Left colon (tissue), 2 donors: ENCODE data around the gene MTOR. TPM values are rescaled to one million over a fixed set of nuclear protein-coding genes. Genes with fewer than 3 reads are reported as not detected.
"Not testable (repeated sequence)": the region's sequence is repeated elsewhere in the genome, so short reads cannot be mapped to it uniquely, and the experiment has no call there.

ENCODE experiments used
- ATAC-seq: fragments of 200-7000 bp; cut with Tn5 transposase; one replicate; pipeline ENCODE4 v1.9.1; 2020; ENCODE audit warnings: mild to moderate bottlenecking, moderate library complexity
- DNase-seq, 2 donors: peaks; one replicate each; pipeline ENCODE4 v3.0.0-alpha.2; 2020
- intact Hi-C, 2 donors: fragments of 100-400 bp; cut with DNase I in 1 of 2; cut with micrococcal nuclease in 1 of 2; formaldehyde crosslinking; loops; one replicate each; pipeline versions ENCODE4 v1.11.2 to v1.14.0; 2022; cut with DNase I, micrococcal nuclease
- long read RNA-seq: library from polyadenylated mRNA; unstranded; transcript quantifications from one replicate; pipeline ENCODE4 v2.0.0, GENCODE V29; 2021
- total RNA-seq, 2 donors: library from RNA; stranded (reverse); fragmentation: NEBNext Ultra II Directional; extraction: Animal tissue kit (Norgen Biotek cat#: 25700); gene quantifications; one replicate each; pipeline ENCODE4 v1.2.1, GENCODE V29; 2021
- donor health status: DM: no; HTN: no; CAD: no.
- donor health status: DM: yes; HTN: yes; CAD: no.

The MTOR gene
- 10 to 100 TPM; 31.0 to 40.1 TPM for total RNA-seq
- long read RNA-seq, full-length matches to known transcripts: 6 of 41 reads
- long read RNA-seq, partial matches to known transcripts: 27 of 41 reads
- long read RNA-seq, other reads (novel, unspliced or antisense): 8 of 41 reads

DNA sequence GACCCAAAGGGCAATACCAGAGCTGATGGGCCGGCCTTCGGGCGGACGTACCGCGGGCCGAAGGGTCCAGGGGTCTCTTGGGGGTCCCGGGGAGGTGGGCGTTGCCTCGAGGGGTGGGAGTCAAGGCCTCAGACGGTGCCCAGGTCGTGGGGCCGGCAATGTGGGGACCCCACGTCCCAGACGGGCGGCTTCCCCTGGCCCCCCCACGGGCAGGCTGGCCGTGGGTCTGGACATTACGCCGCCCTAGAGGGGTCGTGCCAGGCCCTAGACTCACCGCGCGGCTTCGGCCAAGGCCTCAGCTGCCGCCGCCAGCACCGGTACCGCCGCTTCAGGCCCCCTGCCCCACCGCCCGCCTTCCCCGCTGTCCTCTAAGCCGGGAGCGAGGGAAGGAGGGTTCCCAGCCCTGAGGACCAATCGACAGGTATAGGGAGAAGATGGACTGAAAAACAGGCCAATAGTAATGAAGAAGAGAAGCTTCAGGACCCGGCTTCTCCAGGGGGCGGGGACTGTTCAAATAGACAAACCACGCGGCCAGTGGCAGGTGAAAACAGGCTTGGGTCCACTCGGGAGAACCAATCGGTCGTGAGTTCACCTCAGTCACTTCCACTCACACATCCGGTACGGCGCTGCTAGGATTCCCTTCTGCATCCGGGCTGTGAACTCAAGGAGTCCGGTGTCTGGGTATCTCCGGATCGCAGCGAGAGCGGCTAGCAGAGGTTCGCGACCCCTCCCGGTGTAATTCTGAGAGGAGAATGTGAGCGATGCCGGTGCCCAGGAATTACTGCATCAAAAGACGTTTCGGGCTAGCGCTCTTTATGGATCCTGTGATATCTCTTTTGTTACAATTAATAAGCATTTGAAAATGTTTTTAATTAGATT is at the start of gene MTOR:
Gene MTOR (minus strand): TSS at position 381 of the 879 bp plus-strand sequence. CDS start 3,142 bp downstream, outside the sequence.
- intact Hi-C loops: no loop called here
- peak; percentile 96 to 99 for DNase-seq
- ATAC-seq: peak; percentile 98

DNA sequence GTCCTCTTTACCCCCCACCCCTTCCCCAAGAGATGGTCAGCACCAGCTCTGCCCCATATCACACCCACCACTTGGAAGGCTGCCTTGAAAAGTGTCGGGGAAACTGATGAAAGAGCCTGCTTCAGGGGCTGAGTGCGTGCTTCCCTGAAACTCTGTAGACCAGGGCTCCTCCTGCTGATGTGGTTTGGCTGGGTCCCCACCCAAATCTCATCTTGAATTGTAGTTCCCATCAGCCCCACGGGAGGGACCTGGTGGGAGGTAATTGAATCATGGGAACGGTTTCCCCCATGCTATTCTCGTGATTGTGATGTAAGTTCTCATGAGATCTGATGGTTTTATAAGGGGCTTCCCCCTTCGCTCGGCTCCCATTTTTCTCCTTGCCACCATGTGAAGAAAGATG is 47.0 kb upstream of the MTOR start:
- no peak for DNase-seq
- ATAC-seq: no peak
- intact Hi-C loops: no loop called here

DNA sequence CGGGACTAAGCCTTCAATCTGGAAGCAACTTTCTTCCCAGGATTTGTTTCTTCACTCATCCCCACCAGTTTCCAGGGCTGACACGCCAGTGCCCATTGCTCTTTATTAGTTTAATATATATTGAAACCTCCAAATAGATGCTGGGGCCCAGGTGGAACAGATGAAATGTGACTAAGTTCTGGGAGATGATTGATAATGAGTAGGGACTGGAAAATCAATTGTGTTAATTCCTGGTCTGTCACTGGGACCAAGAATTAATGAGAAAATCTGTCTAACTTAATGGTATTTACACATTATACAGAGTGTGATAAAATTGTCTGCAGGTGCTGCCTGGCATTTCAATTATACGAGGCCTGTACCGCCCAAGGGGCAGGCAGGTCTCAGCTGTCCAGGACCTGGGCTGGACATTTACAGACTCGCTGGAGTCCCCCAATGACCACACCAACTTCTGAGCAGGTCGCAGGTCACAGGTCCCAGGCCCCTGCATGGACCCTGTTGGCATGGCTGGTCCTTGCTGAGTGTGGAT is 46.4 kb upstream of the MTOR start:
- no peak for ATAC-seq
- no peak for DNase-seq

DNA sequence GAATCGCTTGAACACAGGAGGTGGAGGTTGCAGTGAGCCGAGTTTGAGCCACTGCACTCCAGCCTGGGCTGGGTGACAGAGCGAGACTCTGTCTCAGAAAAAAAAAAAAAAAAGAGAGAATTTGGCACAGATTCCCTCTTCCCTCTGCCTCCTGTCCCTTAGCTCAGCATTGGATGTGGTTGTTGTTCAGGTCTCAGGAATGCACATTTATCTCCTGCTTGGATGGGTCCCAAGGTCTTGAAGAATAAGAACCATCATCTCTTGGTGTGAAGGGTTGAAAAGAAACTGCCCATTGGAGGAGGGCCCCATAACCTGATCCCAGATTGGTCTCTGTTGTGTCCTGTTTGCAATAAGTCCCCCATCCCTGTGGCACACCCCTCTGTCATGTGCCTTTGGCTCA is 45.5 kb upstream of the MTOR start:
- ATAC-seq (no peak), DNase-seq (no peak)
- intact Hi-C loops: no loop called here

More for the DNA sequence above, 46.4 kb upstream of the MTOR start:
- intact Hi-C loops: no loop called here

DNA sequence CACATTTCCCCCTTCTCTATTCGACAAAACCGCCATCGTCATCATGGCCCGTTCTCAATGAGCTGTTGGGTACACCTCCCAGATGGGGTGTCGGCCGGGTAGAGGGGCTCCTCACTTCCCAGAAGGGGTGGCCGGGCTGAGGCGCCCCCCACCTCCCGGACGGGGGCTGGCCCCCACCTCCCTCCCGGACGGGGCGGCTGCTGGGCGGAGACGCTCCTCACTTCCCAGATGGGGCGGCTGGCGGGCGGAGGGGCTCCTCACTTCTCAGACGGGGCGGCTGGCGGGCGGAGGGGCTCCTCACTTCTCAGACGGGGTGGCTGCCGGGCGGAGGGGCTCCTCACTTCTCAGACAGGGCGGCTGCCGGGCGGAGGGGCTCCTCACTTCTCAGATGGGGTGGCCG is 43.2 kb upstream of the MTOR start:
- DNase-seq, intact Hi-C loops, ATAC-seq: not testable (repeated sequence)

DNA sequence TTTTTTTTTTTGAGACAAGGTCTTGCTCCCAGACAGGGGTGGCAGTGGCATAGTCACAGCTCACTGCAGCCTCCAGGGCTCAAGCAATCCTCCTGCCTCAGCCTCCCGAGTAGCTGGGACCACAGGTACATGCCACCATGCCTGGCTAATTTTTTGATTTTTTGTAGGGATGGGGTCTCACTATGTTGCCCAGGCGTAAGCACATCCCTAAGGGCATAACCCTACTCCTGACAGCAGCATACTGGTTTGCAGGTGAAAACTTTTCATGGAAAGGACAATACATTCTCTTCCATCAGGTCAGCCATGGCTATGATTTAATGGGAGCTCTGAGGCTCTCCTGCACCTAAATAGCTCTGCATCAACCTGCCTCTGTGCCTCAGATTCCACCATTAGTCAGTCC is 40.0 kb upstream of the MTOR start:
- DNase-seq: no peak
- intact Hi-C loops: no loop called here
- ATAC-seq: no peak

DNA sequence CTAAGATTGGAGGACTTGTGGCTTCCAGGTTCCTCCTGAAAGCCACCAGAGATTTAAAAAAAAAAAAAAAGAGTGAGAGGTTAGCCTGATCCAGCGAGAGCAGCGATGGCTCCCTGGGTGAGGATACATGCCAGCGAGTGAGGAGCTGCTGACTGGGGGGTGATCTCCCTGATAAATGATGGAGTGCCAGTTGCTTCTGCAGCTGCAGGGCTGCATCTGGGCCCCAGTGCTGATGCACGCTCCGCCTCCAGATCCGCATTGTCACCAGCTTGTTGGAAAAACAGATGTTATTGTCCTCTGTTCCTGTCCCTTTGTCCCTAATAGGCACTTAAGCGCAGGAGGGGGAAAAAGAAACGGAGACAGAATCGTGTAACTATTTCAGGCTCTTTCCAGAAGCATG is 39.2 kb upstream of the MTOR start:
- intact Hi-C loops: no loop called here
- ATAC-seq: no peak
- DNase-seq: no peak

DNA sequence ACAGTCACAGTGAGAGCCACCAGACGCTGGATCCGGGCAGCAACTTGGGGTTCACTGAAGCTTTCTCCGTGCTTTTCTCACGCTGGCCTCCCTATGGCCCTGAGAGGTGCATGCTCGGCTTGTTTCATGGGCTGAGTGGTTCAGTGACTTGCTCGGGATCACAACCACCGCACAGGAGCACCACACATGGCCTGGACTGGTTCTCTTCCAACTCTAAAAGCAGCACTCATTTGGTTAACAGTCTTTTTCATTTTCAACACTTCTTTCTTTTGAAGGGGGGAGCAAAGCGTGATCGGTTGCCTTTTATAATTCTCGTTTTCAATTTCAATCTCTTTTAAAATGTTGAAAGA is 36.8 kb upstream of the MTOR start:
- DNase-seq (no peak), ATAC-seq (no peak)
- intact Hi-C loops: no loop called here

DNA sequence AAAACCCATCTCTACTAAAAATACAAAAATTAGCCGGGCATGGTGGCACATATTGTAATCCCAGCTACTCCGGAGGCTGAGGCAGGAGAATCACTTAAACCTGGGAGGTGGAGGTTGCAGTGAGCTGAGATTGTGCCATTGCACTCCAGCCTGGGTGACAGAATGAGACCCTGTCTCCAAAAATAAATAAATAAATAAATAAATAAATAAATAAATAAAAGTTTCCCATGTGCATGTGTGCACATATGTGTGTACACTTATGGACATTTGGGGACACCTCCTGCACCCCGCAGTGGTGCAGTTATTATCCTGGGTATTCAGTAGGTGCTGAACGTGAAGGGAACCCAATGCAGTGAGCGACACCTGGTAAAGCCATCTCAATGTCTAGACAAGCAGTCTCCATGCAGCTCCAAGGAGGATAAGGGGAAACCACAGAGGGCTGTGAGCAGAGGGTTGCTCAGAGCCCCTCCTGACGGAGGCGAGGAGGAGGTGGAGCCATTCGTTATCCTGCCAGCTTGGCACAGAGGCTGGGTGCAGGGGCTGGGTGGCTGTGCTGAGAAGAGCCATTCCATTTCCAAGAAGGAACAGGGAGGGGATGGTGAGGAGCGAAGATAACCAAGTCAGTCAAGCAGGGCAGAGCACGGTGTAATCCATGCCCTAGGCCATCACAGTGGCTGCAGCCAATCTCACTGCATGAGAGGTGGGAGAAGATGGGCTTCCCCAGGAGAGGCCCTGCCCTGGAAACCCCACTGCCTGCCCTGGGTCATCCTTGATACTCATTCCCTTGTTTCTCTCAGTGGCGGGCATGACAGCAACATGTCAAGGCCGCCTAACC is 36.3 kb upstream of the MTOR start:
- ATAC-seq (no peak), DNase-seq (no peak)
- intact Hi-C loops: no loop called here

DNA sequence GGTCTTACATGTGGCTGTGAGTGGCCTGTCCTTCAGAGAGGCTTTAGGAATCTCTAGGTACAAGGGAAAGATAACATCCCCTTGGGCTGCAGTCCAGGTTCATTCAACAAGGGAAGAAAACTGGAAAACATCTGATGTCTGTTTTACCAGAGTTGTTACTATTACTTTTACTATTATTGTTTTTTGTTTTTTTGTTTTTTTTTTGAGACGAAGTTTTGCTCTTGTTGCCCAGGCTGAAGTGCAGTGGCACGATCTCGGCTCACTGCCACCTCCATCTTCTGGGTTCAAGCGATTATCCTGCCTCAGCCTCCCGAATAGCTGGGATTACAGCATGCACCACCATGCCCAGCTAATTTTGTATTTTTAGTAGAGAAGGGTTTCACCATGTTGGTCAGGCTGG is 35.4 kb upstream of the MTOR start:
- DNase-seq, ATAC-seq, intact Hi-C loops: not testable (repeated sequence)

DNA sequence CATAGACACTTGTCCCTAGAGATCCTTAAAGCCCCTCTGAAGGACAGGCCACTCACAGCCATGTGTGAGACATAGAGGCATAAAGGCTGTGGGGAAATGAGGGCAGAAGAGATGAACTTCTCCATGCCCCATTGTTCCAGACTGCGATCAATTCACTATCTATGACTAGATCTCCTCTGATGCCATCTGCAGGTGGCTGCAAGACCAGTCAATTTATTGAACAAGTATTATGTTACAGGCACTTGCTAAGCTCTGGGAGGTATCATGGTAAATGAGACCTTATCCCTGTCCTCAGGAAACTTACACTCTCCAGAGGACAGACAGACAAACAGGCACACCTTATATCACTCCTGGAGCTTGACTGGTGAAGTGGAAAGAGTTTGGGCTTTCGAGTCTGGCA is 33.6 kb upstream of the MTOR start:
- ATAC-seq (no peak), DNase-seq (no peak)
- intact Hi-C loops: no loop called here

DNA sequence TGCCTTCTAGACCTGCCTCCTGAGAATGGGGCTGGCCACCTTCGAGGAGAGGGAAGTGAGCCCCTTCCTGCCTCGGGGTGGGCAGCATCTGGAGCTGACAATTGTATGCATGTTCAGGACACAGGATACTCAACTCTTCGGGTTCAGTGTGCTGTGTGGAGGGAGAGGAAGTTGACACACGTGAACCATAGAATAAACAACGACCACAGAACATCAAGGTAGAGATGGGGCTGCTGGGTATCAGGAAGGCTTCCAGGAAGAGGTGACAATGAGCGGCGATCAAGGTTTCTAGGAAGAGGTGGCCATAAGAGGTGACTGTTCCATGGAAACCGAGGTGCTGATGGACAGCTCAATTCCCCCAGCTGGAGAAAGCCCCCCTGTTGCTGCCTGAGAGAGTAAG is 32.6 kb upstream of the MTOR start:
- intact Hi-C loops: no loop called here
- no peak for DNase-seq
- ATAC-seq: no peak

DNA sequence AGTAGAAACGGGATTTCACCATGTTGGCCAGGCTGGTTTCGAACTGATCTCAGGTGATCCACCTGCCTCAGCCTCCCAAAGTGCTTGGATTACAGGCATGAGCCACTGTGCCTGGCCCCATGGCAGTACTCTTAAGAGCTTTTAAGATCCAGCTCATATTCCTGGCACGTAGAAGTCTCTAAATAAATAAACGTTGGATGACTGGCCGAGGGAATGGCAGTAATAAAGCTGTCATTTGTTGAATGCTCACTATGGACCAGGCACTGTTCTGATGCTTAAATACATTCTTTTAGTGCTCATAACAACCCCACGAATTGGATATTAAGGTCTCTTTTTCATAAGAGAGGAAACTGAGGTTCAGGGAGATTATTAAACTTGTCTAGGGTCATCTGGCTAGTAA is 31.5 kb upstream of the MTOR start:
- intact Hi-C loops: no loop called here
- no peak for DNase-seq
- no peak for ATAC-seq

DNA sequence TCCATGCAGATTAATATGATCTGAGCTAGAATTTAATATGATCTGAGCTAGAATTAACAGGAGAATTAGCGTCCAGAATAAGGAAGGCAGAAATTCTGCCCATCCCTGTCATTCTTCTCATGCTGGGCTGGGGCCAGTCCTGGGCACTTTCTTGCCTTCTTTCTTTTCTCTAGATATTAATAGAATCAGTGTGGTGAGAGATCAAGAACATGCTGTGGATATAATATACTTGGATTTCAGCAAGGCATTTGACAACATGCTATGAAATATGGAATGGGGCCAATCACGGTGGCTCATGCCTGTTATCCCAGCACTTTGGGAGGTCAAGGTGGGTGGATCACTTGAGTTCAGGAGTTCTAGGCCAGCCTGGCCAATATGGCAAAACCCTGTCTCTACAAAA is 28.7 kb upstream of the MTOR start:
- DNase-seq (no peak), ATAC-seq (no peak)
- intact Hi-C loops: no loop called here

DNA sequence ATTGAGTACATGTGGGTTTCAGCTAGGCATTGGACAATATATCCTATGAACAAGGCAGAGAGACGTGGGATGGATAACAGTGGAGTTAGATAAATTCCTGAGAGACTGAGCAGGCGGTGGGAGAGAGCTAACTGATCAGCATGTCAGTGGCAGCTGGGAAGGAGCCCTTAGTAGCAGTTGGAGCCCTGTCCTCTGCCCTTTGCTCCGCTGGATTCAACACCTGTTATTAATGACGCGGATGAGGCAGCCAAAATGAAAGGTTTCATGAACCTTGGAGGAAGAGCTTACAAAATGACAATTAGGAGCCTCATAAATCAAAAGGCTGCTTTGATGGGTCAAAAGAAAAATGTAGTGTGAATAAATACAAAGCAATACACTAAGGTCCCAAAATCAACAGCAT is 26.7 kb upstream of the MTOR start:
- no peak for ATAC-seq
- no peak for DNase-seq
- intact Hi-C loops: no loop called here

DNA sequence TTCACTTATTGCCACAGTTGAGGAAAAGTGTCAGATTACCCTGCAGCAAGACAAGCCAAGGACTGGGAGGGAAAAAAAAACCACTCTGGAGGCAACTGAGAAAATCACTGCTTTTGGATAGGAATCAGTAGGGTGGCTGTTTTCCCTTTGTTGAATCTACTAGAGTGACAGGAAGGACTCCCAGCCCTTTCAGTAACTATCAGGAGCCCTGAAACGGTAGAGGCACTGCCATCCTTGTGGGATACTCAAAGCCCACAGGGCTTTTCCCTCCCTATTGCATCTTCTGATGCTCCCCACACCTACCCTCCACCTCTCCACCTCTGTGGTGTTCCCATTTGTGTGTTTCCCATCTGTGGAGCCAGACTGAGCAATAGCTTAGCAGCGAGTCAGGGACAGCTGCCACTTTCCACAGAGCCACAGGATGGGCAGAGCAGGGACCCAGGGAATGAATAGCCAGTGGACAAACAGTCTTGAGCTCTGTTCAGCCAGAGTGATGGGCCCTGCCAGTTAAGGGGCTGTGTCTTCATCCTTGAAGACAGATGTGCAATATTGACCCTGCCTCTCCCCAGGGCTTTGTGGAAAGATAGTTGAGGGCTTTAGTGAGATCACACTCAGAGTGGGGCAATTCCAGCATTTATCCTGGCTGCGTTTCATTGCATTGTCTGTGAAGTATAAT is 24.5 kb upstream of the MTOR start:
- ATAC-seq (no peak), DNase-seq (no peak)
- intact Hi-C loops: no loop called here

DNA sequence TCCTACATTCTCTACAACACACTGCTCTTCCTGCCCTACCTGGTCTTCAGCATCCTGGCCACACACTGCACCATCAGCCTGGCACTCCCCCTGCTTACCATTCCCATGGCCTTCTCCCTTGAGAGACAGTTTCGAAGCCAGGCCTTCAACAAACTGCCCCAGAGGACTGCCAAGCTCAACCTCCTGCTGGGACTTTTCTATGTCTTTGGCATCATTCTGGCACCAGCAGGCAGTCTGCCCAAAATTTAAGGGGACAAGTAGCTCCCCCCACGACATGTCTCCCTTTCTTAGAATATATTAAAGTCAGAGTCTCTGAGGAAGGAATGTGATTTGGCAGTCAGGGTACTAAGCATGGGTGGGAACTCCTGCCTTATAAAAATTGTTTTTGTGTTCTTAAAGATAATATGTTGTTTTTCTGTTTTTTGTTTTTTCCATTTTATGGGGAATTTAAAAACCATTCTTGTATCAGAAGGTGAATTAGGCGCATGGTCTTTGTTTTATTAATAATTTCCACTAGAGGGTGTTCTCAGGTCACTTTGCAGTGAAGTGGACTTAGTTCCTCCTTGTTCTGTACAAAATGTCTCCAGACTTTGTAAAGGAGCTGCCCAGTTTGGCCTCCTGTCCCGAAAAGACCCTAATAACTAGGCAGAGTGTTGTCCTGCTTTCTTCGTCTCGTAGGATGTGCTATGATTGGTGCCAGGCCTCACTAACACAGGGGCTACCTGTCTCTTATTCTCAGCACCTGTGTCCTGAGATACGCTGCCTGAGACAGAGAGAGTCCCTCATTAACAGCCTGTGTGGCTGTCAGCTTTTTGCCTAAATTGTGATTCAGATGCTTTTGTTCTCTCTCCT is 23.8 kb upstream of the MTOR start:
- DNase-seq: no peak

DNA sequence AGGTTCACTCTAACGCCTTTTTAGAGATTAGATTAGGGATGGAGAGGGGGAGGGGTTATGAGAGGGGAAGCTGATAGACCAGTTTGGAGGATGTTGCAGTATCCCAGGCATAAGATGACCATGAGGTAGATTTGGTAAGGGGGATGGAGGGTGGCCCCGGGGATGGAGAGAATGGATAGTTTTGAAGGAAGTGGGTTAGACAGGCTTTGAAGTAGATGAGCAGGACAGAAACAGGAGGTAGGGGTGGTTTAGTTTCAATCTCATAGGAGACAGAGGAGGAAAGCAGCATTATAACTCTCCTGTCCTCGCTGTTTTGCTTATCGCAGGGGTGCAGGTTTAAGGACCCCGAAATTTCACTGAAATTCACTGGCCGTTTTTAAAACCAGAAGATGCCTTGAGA is 22.4 kb upstream of the MTOR start:
- DNase-seq (no peak), ATAC-seq (no peak)
- intact Hi-C loops: no loop called here

More for the DNA sequence above, 23.8 kb upstream of the MTOR start:
- intact Hi-C loops: no loop called here
- no peak for ATAC-seq
